Transverse colon (tissue), 4 donors: Measurements from ENCODE around the gene KIF3A. TPM values are rescaled to one million over a fixed set of nuclear protein-coding genes. Genes with fewer than 3 reads are reported as not detected.

Experiments used
- DNase-seq: peaks from one replicate; pipeline ENCODE4 v3.0.0-alpha.2; 2019
- H3K27ac ChIP-seq, 4 donors: fragments of 200-600 bp; sonication (generic); 2 replicates each; pipeline ENCODE4 v1.5.1; 2016 to 2018; ENCODE audit warnings: inconsistent platforms in 4 of 4
- H3K27me3 ChIP-seq: fragments of 200-600 bp; sonication (generic); 2 replicates; pipeline ENCODE4 v1.5.1; 2017; ENCODE audit warnings: inconsistent platforms
- H3K36me3 ChIP-seq, 4 donors: fragments of 200-600 bp; sonication (generic); 2 replicates each; pipeline ENCODE4 v1.5.1; 2017 to 2019; ENCODE audit warnings: inconsistent platforms in 4 of 4
- H3K4me1 ChIP-seq, 4 donors: fragments of 200-600 bp; sonication (generic); 2 replicates each; pipeline ENCODE4 v1.5.1; 2017 to 2020; ENCODE audit warnings: inconsistent platforms in 4 of 4
- H3K4me3 ChIP-seq, 4 donors: fragments of 200-600 bp; sonication (generic); 1 replicate in 1 of 4; 2 replicates in 3 of 4; pipeline versions ENCODE4 v1.5.1 to v1.6.1; 2017 to 2019; ENCODE audit warnings: inconsistent platforms in 4 of 4
- H3K9me3 ChIP-seq, 2 donors: fragments of 200-600 bp; sonication (generic); 2 replicates each; pipeline ENCODE4 v1.5.1; 2017 to 2019; ENCODE audit warnings: inconsistent platforms in 2 of 2
- EP300 ChIP-seq: sonication (generic); formaldehyde crosslinking; IDR thresholded peaks from one replicate; pipeline ENCODE4 v1.6.1; 2017; ENCODE audit warnings: antibody characterized with exemption, low read depth
- POLR2A ChIP-seq: fragments of 450-650 bp; IDR thresholded peaks from one replicate; pipeline ENCODE4 v1.6.1; 2016; ENCODE audit warnings: antibody characterized with exemption, mild to moderate bottlenecking, moderate library complexity
- POLR2AphosphoS5 ChIP-seq, 3 donors: sonication (generic); formaldehyde crosslinking; IDR thresholded peaks; one replicate each; pipeline ENCODE4 v1.6.1; 2016; ENCODE audit warnings: antibody characterized with exemption in 3 of 3
- WGBS, 2 donors: methylation state at CpG; one replicate each; pipeline ENCODE4 v1.1.5; 2018; ENCODE audit warnings: low coverage in 1 of 2; 5-methylcytosine and 5-hydroxymethylcytosine counted together
- in situ Hi-C, 4 donors: fragments of 200-750 bp; cut with MboI; loops; one replicate each; pipeline versions ENCODE4 v1.15.0 to v1.15.1; 2017; ENCODE audit warnings: low sequenced_read_pairs in 3 of 4, low pct_ligation_motif_present in 1 of 4, low pct_unique_long_range_greater_than_20kb in 1 of 4
- intact Hi-C: fragments of 100-400 bp; cut with DNase I; formaldehyde crosslinking; loops from one replicate; pipeline ENCODE4 v1.15.1; 2023; ENCODE audit warnings: low total_unique reads
- total RNA-seq, 4 donors: library from RNA; depleted of rRNA; stranded (reverse); fragments of >200 nt; gene quantifications; one replicate each; pipeline ENCODE4 v1.1.0, GENCODE V29; 2016
- TF ChIP-seq, protein P1 (sequence below), 5 experiments: fragments of 200-600 bp in 3 of 5; fragments of 450-650 bp in 2 of 5; sonication (generic) in 3 of 5; IDR thresholded peaks; 1 replicate in 2 of 5; 2 replicates in 3 of 5; pipeline ENCODE4 v1.5.1; 2016 to 2017; ENCODE audit warnings: antibody characterized with exemption in 5 of 5, inconsistent platforms in 3 of 5, mild to moderate bottlenecking in 2 of 5, moderate library complexity in 1 of 5

Gene KIF3A
- total RNA-seq, 4 donors from 2014 or later, result 1.9 to 7.0 (median 2.8) TPM

DNA sequence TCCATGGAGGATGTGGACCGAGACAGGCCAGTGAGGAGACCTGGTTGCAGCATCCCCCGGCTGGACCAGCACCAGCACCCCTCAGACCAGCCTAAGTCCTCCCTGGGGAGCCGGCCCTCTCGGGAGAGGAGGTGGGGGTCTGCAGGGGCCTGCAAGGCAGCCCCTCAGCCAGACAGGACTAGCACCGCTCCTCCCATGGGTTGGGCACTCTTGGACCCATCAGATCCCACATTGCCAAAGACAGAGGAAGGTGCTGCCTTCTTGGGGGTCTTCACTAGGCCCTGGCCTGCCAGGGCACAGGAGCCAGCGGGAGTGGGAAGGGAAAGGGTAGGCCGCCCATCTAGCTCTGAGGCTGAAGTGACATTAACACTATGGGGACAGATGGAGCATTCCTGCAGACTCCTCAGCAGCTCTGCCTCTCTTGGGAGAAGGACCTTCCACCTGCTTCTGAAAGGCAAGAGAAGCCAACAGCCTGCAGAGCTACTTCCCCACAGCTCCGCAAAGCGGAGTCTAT is 72.6 kb downstream of the KIF3A start:
- TF ChIP-seq EP300, result no peak
- TF ChIP-seq POLR2A, result no peak
- no peak for TF ChIP-seq POLR2AphosphoS5 (IDR thresholded peaks at IDR 0.05)
- TF ChIP-seq, protein P1, sequence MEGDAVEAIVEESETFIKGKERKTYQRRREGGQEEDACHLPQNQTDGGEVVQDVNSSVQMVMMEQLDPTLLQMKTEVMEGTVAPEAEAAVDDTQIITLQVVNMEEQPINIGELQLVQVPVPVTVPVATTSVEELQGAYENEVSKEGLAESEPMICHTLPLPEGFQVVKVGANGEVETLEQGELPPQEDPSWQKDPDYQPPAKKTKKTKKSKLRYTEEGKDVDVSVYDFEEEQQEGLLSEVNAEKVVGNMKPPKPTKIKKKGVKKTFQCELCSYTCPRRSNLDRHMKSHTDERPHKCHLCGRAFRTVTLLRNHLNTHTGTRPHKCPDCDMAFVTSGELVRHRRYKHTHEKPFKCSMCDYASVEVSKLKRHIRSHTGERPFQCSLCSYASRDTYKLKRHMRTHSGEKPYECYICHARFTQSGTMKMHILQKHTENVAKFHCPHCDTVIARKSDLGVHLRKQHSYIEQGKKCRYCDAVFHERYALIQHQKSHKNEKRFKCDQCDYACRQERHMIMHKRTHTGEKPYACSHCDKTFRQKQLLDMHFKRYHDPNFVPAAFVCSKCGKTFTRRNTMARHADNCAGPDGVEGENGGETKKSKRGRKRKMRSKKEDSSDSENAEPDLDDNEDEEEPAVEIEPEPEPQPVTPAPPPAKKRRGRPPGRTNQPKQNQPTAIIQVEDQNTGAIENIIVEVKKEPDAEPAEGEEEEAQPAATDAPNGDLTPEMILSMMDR (IDR thresholded peaks at IDR 0.05), result no peak
- Histone ChIP-seq H3K27me3 (no peaks in the 10 kb centered on the region), H3K36me3 (no peaks in the 10 kb centered on the region), H3K9me3 (no peaks in the 10 kb centered on the region), H3K4me1 (peaks cover 0 to 5% (median 2%) of the 10 kb centered on the region in 4 donors), H3K4me3 (no peak overlapping the region), H3K27ac (no peak overlapping the region)
- 96% methylated on average over 9 of the region's 9 CpGs; no CpG with 5 or more reads in 1 of the 2 donors for WGBS, 2 donors
- in situ Hi-C loops, result no loop called here
- no peak for DNase-seq
- intact Hi-C loops, result no loop called here

DNA sequence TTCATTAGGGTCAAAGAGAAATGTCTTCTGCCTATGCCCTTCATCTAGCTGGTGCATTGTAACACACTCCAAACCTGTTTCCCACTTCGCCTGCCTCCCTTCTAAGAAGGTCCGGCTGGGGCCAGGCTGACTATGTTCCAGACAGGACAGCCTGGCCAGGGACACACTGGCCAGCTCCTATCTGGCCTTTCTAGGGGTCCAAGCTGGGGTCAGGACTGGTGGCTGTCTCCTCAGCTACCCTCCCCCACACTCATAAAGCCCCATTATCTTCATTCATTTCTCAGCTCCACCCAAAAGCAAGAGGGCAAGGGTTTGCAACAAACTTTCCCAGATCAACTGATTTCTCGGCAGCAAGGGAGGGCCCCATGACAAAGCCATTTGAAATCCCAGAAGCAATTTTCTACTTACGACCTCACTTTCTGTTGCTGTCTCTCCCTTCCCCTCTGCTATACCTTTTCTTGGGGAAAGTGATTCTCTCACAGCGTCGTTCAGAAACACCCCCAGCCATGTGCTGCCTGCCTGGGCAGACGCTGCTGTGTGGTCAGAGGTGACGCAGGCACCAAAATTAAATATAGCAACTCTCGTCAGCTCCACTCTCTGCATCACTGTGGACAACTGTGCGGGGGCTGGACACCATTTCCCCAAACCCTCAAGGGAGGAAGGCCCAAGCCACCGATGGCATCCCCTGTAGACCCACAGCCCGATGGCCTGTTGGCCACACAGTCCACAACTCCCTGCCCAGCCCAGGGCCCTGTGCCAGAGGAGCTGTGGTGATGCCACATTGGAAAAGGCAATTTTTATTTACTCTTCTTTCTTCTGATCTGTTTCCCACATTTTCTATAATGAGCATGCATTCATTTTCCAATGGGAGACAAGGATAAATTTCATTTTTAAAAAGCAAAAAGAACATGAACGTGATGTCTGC is 73.3 kb downstream of the KIF3A start:
- Histone ChIP-seq H3K27ac (no peak overlapping the region), H3K27me3 (no peaks in the 10 kb centered on the region), H3K4me3 (no peak overlapping the region), H3K9me3 (no peaks in the 10 kb centered on the region), H3K36me3 (no peaks in the 10 kb centered on the region), H3K4me1 (peaks cover 0 to 5% (median 2%) of the 10 kb centered on the region in 4 donors)
- no peak for DNase-seq
- in situ Hi-C loops, result no loop called here
- TF ChIP-seq POLR2A (no peak), EP300 (no peak)
- TF ChIP-seq, protein P1 (IDR thresholded peaks at IDR 0.05), result no peak
- WGBS, 2 donors, result 73 to 80% methylated on average over 7 to 13 of the region's 13 CpGs
- intact Hi-C loops, result no loop called here

DNA sequence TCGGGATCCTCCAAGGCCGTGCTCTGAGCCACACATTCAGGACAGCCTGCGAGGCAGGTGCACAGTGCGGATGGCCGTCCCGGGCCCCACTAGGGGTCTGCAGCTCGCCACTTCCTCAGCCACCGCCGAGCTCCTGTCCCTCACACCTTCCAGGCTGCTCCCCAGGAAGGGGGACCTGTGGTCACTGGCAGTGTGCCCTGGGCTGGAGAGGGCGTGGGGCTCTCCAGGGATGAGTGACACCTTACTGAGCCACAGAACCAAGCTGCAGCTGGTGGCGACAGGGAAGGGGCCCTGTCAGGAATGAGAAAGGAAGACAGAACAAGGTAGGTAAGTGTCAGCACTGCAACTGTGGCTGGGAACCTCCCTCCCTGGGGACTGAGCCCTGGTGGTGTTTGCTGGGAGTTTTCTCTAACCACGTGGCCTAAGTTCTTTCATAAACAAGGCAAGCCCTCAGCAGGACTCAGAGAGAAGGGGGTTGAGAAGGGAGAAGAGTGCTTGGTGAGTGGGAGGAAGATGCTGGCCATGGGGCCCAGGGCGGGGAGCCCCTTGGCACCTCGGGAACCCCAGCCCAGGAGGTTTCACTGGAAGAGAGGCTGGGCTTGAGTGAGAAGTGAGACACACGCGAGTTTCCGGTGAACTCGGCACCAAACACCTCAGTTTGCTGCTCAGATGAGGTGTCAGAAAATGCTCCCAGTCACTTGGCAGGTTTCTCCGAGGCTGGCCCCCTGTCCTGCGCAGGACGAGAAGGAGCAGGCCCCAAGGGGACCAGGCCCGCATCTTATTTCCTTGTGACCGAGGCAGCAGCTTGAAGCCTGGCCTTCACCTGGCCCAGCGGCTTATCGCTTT is 74.2 kb downstream of the KIF3A start:
- 75 to 100% methylated on average over 1 to 25 of the region's 25 CpGs for WGBS, 2 donors
- TF ChIP-seq, protein P1 (IDR thresholded peaks at IDR 0.05), result no peak
- TF ChIP-seq EP300 (no peak), POLR2AphosphoS5 (IDR thresholded peaks at IDR 0.05) (no peak)
- H3K4me1 ChIP-seq, result peaks cover 0 to 5% (median 2%) of the 10 kb centered on the region in 4 donors
- no peak overlapping the region for H3K27ac ChIP-seq
- H3K36me3 ChIP-seq, result no peaks in the 10 kb centered on the region
- H3K27me3 ChIP-seq, result no peaks in the 10 kb centered on the region
- H3K4me3 ChIP-seq, result no peak overlapping the region
- no peak for DNase-seq
- intact Hi-C loops (no loop called here), in situ Hi-C loops (no loop called here)
- no peaks in the 10 kb centered on the region for H3K9me3 ChIP-seq

DNA sequence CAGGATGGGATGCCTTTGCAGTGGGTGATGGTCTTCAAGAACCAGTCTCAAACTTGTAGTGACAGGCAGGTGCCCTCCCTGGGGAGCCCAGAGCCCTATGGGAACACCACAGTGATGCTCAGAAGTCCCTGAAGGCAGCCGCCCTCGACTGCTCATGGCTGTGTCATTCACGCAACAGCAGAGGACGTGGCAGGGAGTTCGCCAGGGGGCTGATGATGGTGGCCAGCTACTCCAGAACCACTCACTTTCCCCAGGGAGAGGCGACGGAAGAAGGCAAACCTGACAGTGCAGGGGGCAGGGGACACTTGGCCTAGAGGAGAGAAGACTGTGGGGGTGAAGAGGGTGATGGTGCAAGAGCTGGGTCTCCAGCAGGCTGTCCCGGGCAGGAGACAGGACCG is 75.3 kb downstream of the KIF3A start:
- no peak for DNase-seq
- no peaks in the 10 kb centered on the region for H3K36me3 ChIP-seq
- TF ChIP-seq, protein P1 (IDR thresholded peaks at IDR 0.05), result no peak
- TF ChIP-seq POLR2AphosphoS5 (IDR thresholded peaks at IDR 0.05) (no peak), EP300 (no peak), POLR2A (no peak)
- intact Hi-C loops, result no loop called here
- in situ Hi-C loops, result no loop called here
- 96 to 97% methylated on average over 5 to 9 of the region's 9 CpGs for WGBS, 2 donors
- H3K27me3 ChIP-seq, result peaks cover 6% of the 10 kb centered on the region
- H3K9me3 ChIP-seq, result no peaks in the 10 kb centered on the region
- H3K27ac ChIP-seq, result no peak overlapping the region
- no peak overlapping the region for H3K4me3 ChIP-seq
- peaks cover 0 to 5% (median 2%) of the 10 kb centered on the region in 4 donors for H3K4me1 ChIP-seq
